ENCODE measurements around the gene ZNF304.

- TF ChIP-seq CTCF (conservative IDR thresholded peaks at IDR 0.05 in 1 of 2, IDR thresholded peaks at IDR 0.05 in 1 of 2; ENCODE audit: extremely low read depth in 1 of 2, insufficient read depth in 1 of 2, low read depth in 1 of 2, low read length in 2 of 2) (no peak), EZH2 (IDR thresholded peaks at IDR 0.05; ENCODE audit: borderline replicate concordance, low read length) (no peak)
Measured at GRCh38 chr19:57380923-57381322, 29.9 kb downstream of the ZNF304 start.
